22Rv1 (cell line): ENCODE results near the gene SPECC1.

Source experiments
- CTCF ChIP-seq: fragments of 450-650 bp; IDR thresholded peaks from 2 replicates; pipeline ENCODE4 v1.5.1; 2017; ENCODE audit warnings: mild to moderate bottlenecking
- ZFX ChIP-seq: fragments of 450-650 bp; IDR thresholded peaks from 2 replicates; pipeline ENCODE4 v1.6.1; 2017; ENCODE audit warnings: antibody characterized with exemption, borderline replicate concordance

- TF ChIP-seq CTCF (no peak), ZFX (no peak)
Measured at GRCh38 chr17:20026960-20027359, 17.8 kb downstream of the SPECC1 start.
